GM12878 (cell line): ENCODE data around the gene DNAJB11. TPM values are rescaled to one million over a fixed set of nuclear protein-coding genes. Genes with fewer than 3 reads are reported as not detected.

Experiments
- ATAC-seq: fragments of 200-7000 bp; cut with Tn5 transposase; 3 replicates; pipeline ENCODE4 v1.9.1; 2020; ENCODE audit warnings: mild to moderate bottlenecking, moderate library complexity
- BruUV-seq: library from RNA; stranded (reverse); fragments of 400-500 nt; replicated peaks from 2 replicates; lab custom pipeline; 2021; lab: Mats Ljungman, UMichigan
- CTCF ChIA-PET: fragments of 300-600 bp; sonication (Branson Sonifier 250); formaldehyde crosslinking; extraction: SDS; loops from one replicate; lab custom pipeline; 2021; ENCODE audit warnings: inconsistent platforms; lab: Yijun Ruan, JAX
- POLR2A ChIA-PET: fragments of 350-600 bp; formaldehyde crosslinking; extraction: SDS; loops from one replicate; lab custom pipeline; 2021; ENCODE audit warnings: inconsistent platforms; lab: Charles Lee
- RAD21 ChIA-PET: fragments of 300-600 bp; sonication (Branson Sonifier 250); formaldehyde crosslinking; loops from one replicate; lab custom pipeline; 2023; ENCODE audit warnings: antibody characterized with exemption; ENCODE audit not compliant: unreplicated experiment; lab: Charles Lee
- SMC1A ChIA-PET: fragments of 300-600 bp; sonication (Branson Sonifier 250); formaldehyde crosslinking; loops from one replicate; lab custom pipeline; 2023; ENCODE audit not compliant: unreplicated experiment, uncharacterized antibody; lab: Charles Lee
- DNase-seq: peaks from one replicate; pipeline ENCODE4 v3.0.0-alpha.2; 2011; ENCODE audit warnings: low read depth, low spot score
- FAIRE-seq: peaks from 3 replicates; lab custom pipeline; 2011; peaks lifted over from hg19 to GRCh38; lab: Jason Lieb, UNC
- H2AFZ ChIP-seq: 2 replicates; pipeline ENCODE4 v1.6.0; 2011; ENCODE audit warnings: low read depth, low read length, control low read depth; ENCODE audit not compliant: control insufficient read depth
- H3K27ac ChIP-seq: 2 replicates; pipeline ENCODE4 v1.5.1; 2011; ENCODE audit warnings: control low read depth; ENCODE audit not compliant: control insufficient read depth, insufficient read depth
- H3K27me3 ChIP-seq, 2 experiments: replicated peaks in 1 of 2; 2 replicates each; pipeline versions ENCODE4 v1.6.0 to v1.6.1; 2011; ENCODE audit warnings: low read length in 1 of 2; ENCODE audit not compliant: control insufficient read depth in 2 of 2, insufficient read depth in 2 of 2
- H3K36me3 ChIP-seq, 2 experiments: 2 replicates each; pipeline ENCODE4 v1.5.1; 2011; ENCODE audit warnings: low read length in 1 of 2; ENCODE audit not compliant: control insufficient read depth in 2 of 2, insufficient read depth in 2 of 2
- H3K4me1 ChIP-seq: 2 replicates; pipeline ENCODE4 v1.6.1; 2011; ENCODE audit warnings: mild to moderate bottlenecking, low read length, moderate library complexity, mixed read lengths; ENCODE audit not compliant: control insufficient read depth, insufficient read depth
- H3K4me2 ChIP-seq: 2 replicates; pipeline ENCODE4 v1.6.0; 2011; ENCODE audit warnings: control low read depth; ENCODE audit not compliant: control insufficient read depth, insufficient read depth
- H3K4me3 ChIP-seq: fragments of 200-600 bp; sonication (generic); 2 replicates; pipeline ENCODE4 v1.5.1; 2016
- H3K79me2 ChIP-seq: 2 replicates; pipeline ENCODE4 v1.6.0; 2011; ENCODE audit warnings: low read length; ENCODE audit not compliant: control insufficient read depth, insufficient read depth
- H3K9ac ChIP-seq: 2 replicates; pipeline ENCODE4 v1.8.0; 2011; ENCODE audit warnings: low read length, control low read depth, mixed read lengths; ENCODE audit not compliant: control insufficient read depth, insufficient read depth
- H3K9me3 ChIP-seq: replicated peaks from 3 replicates; pipeline ENCODE4 v1.5.1; 2011; ENCODE audit warnings: mild to moderate bottlenecking, low read length; ENCODE audit not compliant: control insufficient read depth, insufficient read depth
- H4K20me1 ChIP-seq: 2 replicates; pipeline ENCODE4 v1.6.0; 2011; ENCODE audit not compliant: control insufficient read depth, insufficient read depth
- ATF7 ChIP-seq: fragments of 450-650 bp; IDR thresholded peaks from 2 replicates; pipeline ENCODE4 v1.6.1; 2016; ENCODE audit warnings: low read depth, mild to moderate bottlenecking
- BMI1 ChIP-seq: fragments of 450-650 bp; IDR thresholded peaks from 2 replicates; pipeline ENCODE4 v1.6.1; 2016; ENCODE audit warnings: mild to moderate bottlenecking, moderate library complexity, borderline replicate concordance
- FOS ChIP-seq: IDR thresholded peaks from 3 replicates; pipeline ENCODE4 v1.6.1; 2011; ENCODE audit warnings: borderline replicate concordance; ENCODE audit not compliant: insufficient read length; ENCODE audit errors: extremely low read depth
- GABPA ChIP-seq: IDR thresholded peaks from 2 replicates; pipeline ENCODE4 v1.6.1; 2014; ENCODE audit warnings: antibody characterized with exemption, low read depth, mild to moderate bottlenecking, inconsistent platforms
- GATAD2B ChIP-seq: fragments of 450-650 bp; conservative IDR thresholded peaks from 2 replicates; pipeline ENCODE4 v1.6.1; 2017; ENCODE audit warnings: low read depth, mild to moderate bottlenecking, moderate library complexity
- MEF2B ChIP-seq: fragments of 450-650 bp; IDR thresholded peaks from 2 replicates; pipeline ENCODE4 v1.6.1; 2018; ENCODE audit warnings: mild to moderate bottlenecking, moderate library complexity; ENCODE audit not compliant: partially characterized antibody, poor library complexity, severe bottlenecking
- MLLT1 ChIP-seq: fragments of 450-650 bp; IDR thresholded peaks from 2 replicates; pipeline ENCODE4 v1.6.1; 2016; ENCODE audit warnings: mild to moderate bottlenecking
- NR2C1 ChIP-seq: fragments of 450-650 bp; IDR thresholded peaks from 2 replicates; pipeline ENCODE4 v1.6.1; 2017; ENCODE audit warnings: antibody characterized with exemption, mild to moderate bottlenecking, moderate library complexity
- NRF1 ChIP-seq: conservative IDR thresholded peaks from 2 replicates; pipeline ENCODE4 v1.6.1; 2011; ENCODE audit warnings: mild to moderate bottlenecking, low read depth, low read length, improper control_type of control experiment
- POLR2AphosphoS5 ChIP-seq: IDR thresholded peaks from 2 replicates; pipeline ENCODE4 v1.6.1; 2011; ENCODE audit warnings: mild to moderate bottlenecking, low read length, inconsistent platforms
- RELA ChIP-seq: fragments of 450-650 bp; IDR thresholded peaks from 2 replicates; pipeline ENCODE4 v1.8.0; 2014; ENCODE audit warnings: borderline replicate concordance; ENCODE audit not compliant: partially characterized antibody
- REST ChIP-seq: IDR thresholded peaks from 2 replicates; pipeline ENCODE4 v1.6.1; 2012; ENCODE audit warnings: mild to moderate bottlenecking, low read depth, low read length
- SIX5 ChIP-seq: IDR thresholded peaks from 2 replicates; pipeline ENCODE4 v1.6.1; 2011; ENCODE audit warnings: mild to moderate bottlenecking, low read depth, low read length, moderate library complexity; ENCODE audit not compliant: severe bottlenecking
- SMAD5 ChIP-seq: IDR thresholded peaks from 2 replicates; pipeline ENCODE4 v1.6.1; 2016; ENCODE audit warnings: antibody characterized with exemption, low read depth
- TCF3 ChIP-seq: IDR thresholded peaks from 2 replicates; pipeline ENCODE4 v1.6.1; 2012; ENCODE audit warnings: low read depth, mild to moderate bottlenecking, low read length, borderline replicate concordance; ENCODE audit not compliant: insufficient read depth
- WGBS: methylation state at CpG from one replicate; pipeline ENCODE4 v1.1.6; 2016; ENCODE audit warnings: low lambda C conversion rate; ENCODE audit not compliant: insufficient replicate concordance, insufficient coverage; ENCODE audit errors: missing lambda C conversion rate; 5-methylcytosine and 5-hydroxymethylcytosine counted together
- in situ Hi-C: fragments of 300-500 bp; cut with MboI; formaldehyde crosslinking; loops from 9 replicates; pipeline ENCODE4 v1.14.3; 2018; ENCODE audit warnings: mixed read lengths
- intact Hi-C: fragments of 100-400 bp; cut with micrococcal nuclease; formaldehyde crosslinking; loops from one replicate; pipeline ENCODE4 v1.14.2; 2022; ENCODE audit not compliant: unreplicated experiment
- polyA plus RNA-seq, 11 experiments: library from polyadenylated mRNA; depleted of rRNA in 4 of 11; unstranded in 6 of 11; stranded (reverse) in 5 of 11; fragments of >200 nt; fragmentation: Nextera tagmentation in 4 of 11; fragmentation: Illumina TruSeq in 1 of 11; extraction: Ambion mirVana in 4 of 11; extraction: Trizol in 1 of 11; gene quantifications; 1 replicate in 1 of 11; 2 replicates in 10 of 11; pipeline versions ENCODE4 v1.2.1 to v1.2.3, GENCODE V29; 2011 to 2016; ENCODE audit warnings: inconsistent platforms in 2 of 11, missing spikeins in 2 of 11, low read depth in 1 of 11
- total RNA-seq, 4 experiments: library from RNA; depleted of rRNA in 3 of 4; stranded (reverse); fragments of >200 nt in 3 of 4; fragmentation: Illumina TruSeq in 1 of 4; extraction: Trizol in 1 of 4; gene quantifications; 2 replicates each; pipeline versions ENCODE4 v1.2.1 to v1.2.3, GENCODE V29; 2013 to 2021

Gene DNAJB11
- total and polyA plus RNA-seq, 10 of the 15 experiments (the other 5 are each of a cell fraction or from before 2014, with no cell fraction given): 16.2 to 135 (median 57.8) TPM

DNA sequence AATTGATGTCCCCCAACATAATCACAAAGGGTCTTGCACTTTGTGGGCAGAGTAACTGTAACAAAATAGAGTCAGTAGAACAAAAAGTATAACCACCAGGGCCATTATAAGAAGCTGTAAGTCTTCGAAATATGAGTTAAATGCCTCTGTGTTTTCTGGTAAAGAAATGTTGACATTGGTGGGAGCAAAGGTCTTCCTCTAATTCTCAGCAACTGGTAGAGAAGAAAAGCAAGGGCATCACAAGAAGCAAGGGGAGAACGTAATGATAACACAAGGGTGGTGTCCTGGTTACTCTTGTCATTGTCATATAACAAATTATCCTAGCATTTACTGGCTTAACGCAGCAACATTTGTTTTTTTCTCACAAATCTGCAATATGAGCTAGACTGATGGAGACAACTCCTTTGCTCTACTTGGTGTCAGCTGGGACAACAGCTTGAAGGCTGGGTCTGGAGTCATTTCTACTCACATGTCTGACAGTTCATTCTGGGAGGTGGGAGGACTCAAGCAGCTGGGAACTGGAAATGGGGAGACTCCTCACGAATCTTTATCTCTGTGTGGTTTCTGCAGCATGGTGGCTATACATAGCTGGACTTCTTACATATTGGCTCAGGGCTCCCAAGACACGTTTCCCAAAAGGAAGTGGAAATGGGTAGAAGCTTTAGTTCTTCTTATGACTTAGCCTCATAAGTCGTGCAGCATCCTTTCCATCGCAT lies 20.2 kb downstream of the DNAJB11 start:
- no peaks in the 10 kb centered on the region for H3K79me2 ChIP-seq
- RAD21 ChIA-PET: no interaction called here
- no peak for TF ChIP-seq NRF1
- TF ChIP-seq GATAD2B: no peak
- TF ChIP-seq ATF7: no peak
- TF ChIP-seq MEF2B: no peak
- TF ChIP-seq BMI1: no peak
- no peak for TF ChIP-seq TCF3
- no peak for TF ChIP-seq POLR2AphosphoS5
- TF ChIP-seq NR2C1: no peak
- no peak for TF ChIP-seq GABPA
- no peak for TF ChIP-seq FOS
- TF ChIP-seq MLLT1: no peak
- TF ChIP-seq SIX5: no peak
- no peak for TF ChIP-seq REST
- no peak for TF ChIP-seq SMAD5
- TF ChIP-seq RELA: no peak
- DNase-seq (no peak), FAIRE-seq (no peak), ATAC-seq (no peak)
- peaks cover 0 to 2% of the 10 kb centered on the region in 2 experiments; a peak in 1 of 4 replicates for H3K27me3 ChIP-seq
- BruUV-seq: no TSS peak
- in situ Hi-C loops (no loop called here), intact Hi-C loops (no loop called here)
- H4K20me1 ChIP-seq: no peaks in the 10 kb centered on the region
- H3K36me3 ChIP-seq: peaks cover 0 to 3% of the 10 kb centered on the region in 2 experiments; a peak in 1 of 4 replicates
- no peak overlapping the region for H2AFZ ChIP-seq
- CTCF ChIA-PET: interaction anchor here (1.2 to 2.7 kb wide), 3 partner anchors 24 to 231 kb away, joined by 5 to 12 read pairs (median 7); no protein-coding TSS in a partner anchor
- WGBS: 66% methylated on average over 7 of the region's 7 CpGs
- SMC1A ChIA-PET: interaction anchor here (0.9 to 1.9 kb wide), 3 partner anchors 23 to 50 kb away, joined by 3 to 6 read pairs (median 3); no protein-coding TSS in a partner anchor
- H3K4me1 ChIP-seq: no peaks in the 10 kb centered on the region
- POLR2A ChIA-PET: no interaction called here
- no peaks in the 10 kb centered on the region for H3K9me3 ChIP-seq
- no peak overlapping the region for H3K9ac ChIP-seq
- H3K27ac ChIP-seq: no peak overlapping the region
- H3K4me3 ChIP-seq: no peak overlapping the region
- H3K4me2 ChIP-seq: no peak overlapping the region
